ENCODE results near the gene THEMIS2.
A peak's percentile ranks its signal among the peaks of the same experiment; 100 is the strongest.

The THEMIS2 gene

GRCh38 chr1:27886744-27887143 lies 14.4 kb downstream of the THEMIS2 start:
- DNase-seq (ENCODE audit: low read depth): no peak
- H3K4me3 ChIP-seq (ENCODE audit: low read length): no peak overlapping the region
- TF ChIP-seq CTCF (IDR thresholded peaks at IDR 0.05; ENCODE audit: insufficient read depth, low read depth, low read length, missing control alignments): no peak

- TF ChIP-seq CTCF (IDR thresholded peaks at IDR 0.05; ENCODE audit: insufficient read depth, low read depth, low read length, missing control alignments): no peak
- H3K4me3 ChIP-seq (ENCODE audit: low read length): no peak overlapping the region
- peak; percentile 16 for DNase-seq (ENCODE audit: low read depth)
Measured at GRCh38 chr1:27887215-27888021, 15.1 kb downstream of the THEMIS2 start.

GRCh38 chr1:27889506-27889905 lies 17.2 kb downstream of the THEMIS2 start:
- no peak for DNase-seq (ENCODE audit: low read depth)
- H3K4me3 ChIP-seq (ENCODE audit: low read length): no peak overlapping the region
- no peak for TF ChIP-seq CTCF (IDR thresholded peaks at IDR 0.05; ENCODE audit: insufficient read depth, low read depth, low read length, missing control alignments)

- TF ChIP-seq CTCF (IDR thresholded peaks at IDR 0.05; ENCODE audit: insufficient read depth, low read depth, low read length, missing control alignments): no peak
- no peak overlapping the region for H3K4me3 ChIP-seq (ENCODE audit: low read length)
- DNase-seq (ENCODE audit: low read depth): no peak
Measured at GRCh38 chr1:27891196-27891889, 19.0 kb downstream of the THEMIS2 start.

GRCh38 chr1:27894521-27894920 lies 22.2 kb downstream of the THEMIS2 start:
- no peak for TF ChIP-seq CTCF (IDR thresholded peaks at IDR 0.05; ENCODE audit: insufficient read depth, low read depth, low read length, missing control alignments)
- no peak for DNase-seq (ENCODE audit: low read depth)

GRCh38 chr1:27906759-27907158 lies 34.4 kb downstream of the THEMIS2 start:
- TF ChIP-seq CTCF (IDR thresholded peaks at IDR 0.05; ENCODE audit: insufficient read depth, low read depth, low read length, missing control alignments): no peak
- no peak for DNase-seq (ENCODE audit: low read depth)
- no peak overlapping the region for H3K4me3 ChIP-seq (ENCODE audit: low read length)

More at GRCh38 chr1:27894521-27894920, 22.2 kb downstream of the THEMIS2 start:
- no peak overlapping the region for H3K4me3 ChIP-seq (ENCODE audit: low read length)

All from epithelial cell of esophagus (primary cell).